Lower leg skin (tissue), 4 donors: ENCODE data around the gene ALOX5. TPM values are rescaled to one million over a fixed set of nuclear protein-coding genes. Genes with fewer than 3 reads are reported as not detected.

Experiments used
- DNase-seq, 2 donors: peaks; one replicate each; pipeline ENCODE4 v3.0.0-alpha.2; 2019; ENCODE audit warnings: low spot score in 2 of 2
- H3K4me3 ChIP-seq: fragments of 200-600 bp; sonication (generic); 2 replicates; pipeline ENCODE4 v1.5.1; 2017; ENCODE audit warnings: mild to moderate bottlenecking, low read depth; ENCODE audit not compliant: poor library complexity, severe bottlenecking
- POLR2A ChIP-seq, 2 donors: fragments of 450-650 bp; IDR thresholded peaks; one replicate each; pipeline ENCODE4 v1.6.1; 2016 to 2017; ENCODE audit warnings: antibody characterized with exemption in 2 of 2, mild to moderate bottlenecking in 1 of 2, moderate library complexity in 1 of 2
- WGBS, 2 donors: methylation state at CpG; one replicate each; pipeline ENCODE4 v1.1.5; 2018; 5-methylcytosine and 5-hydroxymethylcytosine counted together
- intact Hi-C: fragments of 100-400 bp; cut with DNase I; formaldehyde crosslinking; loops from one replicate; pipeline ENCODE4 v1.15.0; 2023; ENCODE audit warnings: low total_unique reads
- total RNA-seq, 4 donors: library from RNA; depleted of rRNA; stranded (reverse); fragments of >200 nt; gene quantifications; one replicate each; pipeline ENCODE4 v1.1.0, GENCODE V29; 2016
- TF ChIP-seq, protein P1 (sequence below), 3 donors: fragments of 450-650 bp; IDR thresholded peaks; one replicate each; pipeline ENCODE4 v1.5.1; 2016; ENCODE audit warnings: antibody characterized with exemption in 3 of 3, mild to moderate bottlenecking in 3 of 3, moderate library complexity in 2 of 3

ALOX5 gene
- total RNA-seq, 4 donors from 2014 or later = 7.4 to 16.0 (median 11.9) TPM

DNA sequence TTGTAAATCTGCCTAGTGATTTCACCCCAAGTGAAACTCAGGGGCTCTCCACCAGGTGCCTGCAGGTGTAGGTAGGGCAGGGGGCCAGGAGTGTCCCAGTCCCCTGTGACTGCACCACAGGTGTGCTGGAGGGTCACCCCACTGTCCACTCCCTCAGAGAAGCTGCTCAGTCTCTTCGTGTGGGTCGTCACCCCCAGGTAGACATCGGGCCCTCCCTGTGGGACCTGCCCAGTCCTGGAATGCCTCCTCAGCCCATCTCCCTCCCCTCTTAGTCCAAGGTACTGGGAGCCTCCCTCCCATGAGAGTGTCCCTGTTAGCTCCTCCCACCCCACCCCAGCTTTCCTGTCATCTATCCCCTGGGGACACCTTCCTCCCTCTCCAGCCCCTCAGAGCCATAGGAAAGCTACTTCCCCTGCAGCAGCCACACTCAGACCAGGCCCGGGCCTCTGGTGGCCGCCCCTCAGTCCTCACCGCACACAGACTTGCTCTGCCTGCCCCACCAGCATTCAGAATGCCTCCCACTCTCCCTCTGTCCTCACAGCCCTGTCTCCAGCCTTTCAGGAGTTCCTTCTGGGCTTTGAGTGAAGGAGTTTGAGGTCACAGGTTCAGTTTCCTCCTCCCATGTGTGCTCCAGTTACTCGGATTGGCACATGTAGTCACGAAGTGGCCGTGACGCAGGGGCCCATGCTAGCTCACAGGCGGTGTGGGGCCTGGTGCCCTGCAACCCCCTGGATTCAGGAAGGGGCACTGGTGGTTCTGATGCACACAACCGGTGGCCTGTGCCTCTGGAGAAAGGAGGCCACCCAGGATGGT is 5.1 kb downstream of the ALOX5 start:
- intact Hi-C loops = no loop called here
- H3K4me3 ChIP-seq = no peak overlapping the region
- TF ChIP-seq, protein P1, sequence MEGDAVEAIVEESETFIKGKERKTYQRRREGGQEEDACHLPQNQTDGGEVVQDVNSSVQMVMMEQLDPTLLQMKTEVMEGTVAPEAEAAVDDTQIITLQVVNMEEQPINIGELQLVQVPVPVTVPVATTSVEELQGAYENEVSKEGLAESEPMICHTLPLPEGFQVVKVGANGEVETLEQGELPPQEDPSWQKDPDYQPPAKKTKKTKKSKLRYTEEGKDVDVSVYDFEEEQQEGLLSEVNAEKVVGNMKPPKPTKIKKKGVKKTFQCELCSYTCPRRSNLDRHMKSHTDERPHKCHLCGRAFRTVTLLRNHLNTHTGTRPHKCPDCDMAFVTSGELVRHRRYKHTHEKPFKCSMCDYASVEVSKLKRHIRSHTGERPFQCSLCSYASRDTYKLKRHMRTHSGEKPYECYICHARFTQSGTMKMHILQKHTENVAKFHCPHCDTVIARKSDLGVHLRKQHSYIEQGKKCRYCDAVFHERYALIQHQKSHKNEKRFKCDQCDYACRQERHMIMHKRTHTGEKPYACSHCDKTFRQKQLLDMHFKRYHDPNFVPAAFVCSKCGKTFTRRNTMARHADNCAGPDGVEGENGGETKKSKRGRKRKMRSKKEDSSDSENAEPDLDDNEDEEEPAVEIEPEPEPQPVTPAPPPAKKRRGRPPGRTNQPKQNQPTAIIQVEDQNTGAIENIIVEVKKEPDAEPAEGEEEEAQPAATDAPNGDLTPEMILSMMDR (IDR thresholded peaks at IDR 0.05) = no peak
- no peak for TF ChIP-seq POLR2A (IDR thresholded peaks at IDR 0.05)
- DNase-seq = no peak
- 80 to 83% methylated on average over 12 of the region's 12 CpGs for WGBS, 2 donors

DNA sequence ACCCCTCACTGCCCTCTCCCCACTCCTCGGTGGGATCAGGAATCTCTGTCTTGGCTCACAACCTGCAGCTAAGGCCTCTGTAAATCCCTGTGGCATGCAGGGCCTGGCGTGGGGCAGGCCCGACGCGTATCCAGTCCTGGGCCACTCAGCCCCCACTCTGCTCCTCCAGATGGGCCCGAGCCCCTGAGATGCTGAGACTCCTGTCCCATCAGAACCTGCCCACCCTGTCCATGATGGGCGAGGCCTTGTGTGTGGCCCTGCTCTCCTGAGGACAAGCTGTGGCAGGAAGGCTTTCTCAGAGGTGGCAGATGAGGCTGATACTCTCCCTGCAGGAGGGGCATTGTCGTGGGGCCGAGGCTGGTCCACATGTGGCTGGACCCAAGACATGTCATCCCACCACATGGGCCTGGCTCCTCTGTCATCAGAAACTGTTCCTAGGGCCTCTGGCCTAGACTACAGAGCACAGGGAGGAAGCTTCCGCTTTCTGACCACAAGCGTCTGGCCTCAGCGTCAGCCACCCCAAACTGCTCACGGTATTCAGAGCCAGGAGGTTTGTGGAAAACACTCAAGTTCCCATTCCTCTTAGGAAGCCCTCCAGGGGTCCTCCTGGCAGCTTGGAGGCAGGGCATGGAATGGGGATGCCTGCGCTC is 6.0 kb downstream of the ALOX5 start:
- TF ChIP-seq POLR2A (IDR thresholded peaks at IDR 0.05) = no peak
- TF ChIP-seq, protein P1 (IDR thresholded peaks at IDR 0.05) = no peak
- H3K4me3 ChIP-seq = no peak overlapping the region
- intact Hi-C loops = no loop called here
- peak in 1 of 2 donors; percentile 46 for DNase-seq
- 85 to 90% methylated on average over 10 to 12 of the region's 14 CpGs for WGBS, 2 donors

DNA sequence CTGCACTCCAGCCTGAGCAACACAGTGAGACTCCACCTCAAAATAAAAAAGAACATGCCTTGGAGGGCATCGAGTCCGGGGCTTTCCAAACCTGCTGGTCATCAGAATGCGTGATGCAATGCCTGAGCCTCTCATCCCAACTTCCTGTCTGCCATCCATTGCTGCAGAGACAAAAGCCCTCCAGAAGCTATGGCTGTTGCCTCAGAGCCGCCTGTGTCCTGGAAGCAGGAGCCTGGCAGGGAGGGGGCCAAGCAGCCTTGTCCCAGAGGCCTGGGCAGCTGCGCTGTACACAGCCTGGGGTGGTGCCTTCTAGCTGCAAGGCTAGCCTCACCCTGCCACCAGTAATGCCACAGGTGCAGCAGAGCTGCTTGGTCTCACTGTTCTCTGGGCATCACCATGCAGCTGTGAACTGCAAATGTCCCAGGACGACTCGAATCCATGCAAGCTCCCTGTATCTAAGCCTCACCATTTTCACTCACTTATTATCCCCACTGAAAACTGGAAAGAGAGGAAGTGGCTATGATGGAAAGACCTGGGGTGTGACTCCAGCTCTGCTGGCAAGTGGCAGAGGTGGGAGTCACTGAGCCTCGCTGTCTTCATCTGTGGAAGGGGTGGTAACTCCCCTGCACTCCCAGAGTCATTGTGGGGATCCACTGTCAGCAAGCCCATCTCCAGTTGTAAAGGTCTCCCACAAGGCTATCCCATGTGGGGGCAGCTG is 7.0 kb downstream of the ALOX5 start:
- intact Hi-C loops = no loop called here
- H3K4me3 ChIP-seq = no peak overlapping the region
- TF ChIP-seq, protein P1 (IDR thresholded peaks at IDR 0.05) = no peak
- TF ChIP-seq POLR2A (IDR thresholded peaks at IDR 0.05) = no peak
- DNase-seq = no peak
- 76% methylated on average over 8 of the region's 8 CpGs for WGBS, 2 donors

DNA sequence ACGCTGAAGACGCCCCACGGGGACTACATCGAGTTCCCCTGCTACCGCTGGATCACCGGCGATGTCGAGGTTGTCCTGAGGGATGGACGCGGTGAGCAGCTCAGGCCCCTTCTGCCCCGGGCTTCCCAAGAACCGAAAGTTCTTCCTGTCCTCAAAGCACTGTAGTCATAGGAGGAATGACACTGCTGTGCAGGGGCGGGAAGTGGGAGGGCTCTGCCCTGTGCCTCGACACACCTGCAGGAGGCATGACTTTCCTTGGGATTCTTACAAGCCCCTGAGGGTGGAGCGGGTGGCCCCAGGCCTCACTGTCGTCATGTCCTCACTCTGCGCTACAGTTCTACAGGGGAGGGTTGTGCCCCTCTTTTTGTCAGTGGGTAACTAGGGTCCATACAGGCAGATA is 8.6 kb downstream of the ALOX5 start:
- DNase-seq = no peak
- 84 to 86% methylated on average over 17 of the region's 17 CpGs for WGBS, 2 donors
- no peak overlapping the region for H3K4me3 ChIP-seq
- intact Hi-C loops = no loop called here
- no peak for TF ChIP-seq POLR2A (IDR thresholded peaks at IDR 0.05)
- TF ChIP-seq, protein P1 (IDR thresholded peaks at IDR 0.05) = no peak

DNA sequence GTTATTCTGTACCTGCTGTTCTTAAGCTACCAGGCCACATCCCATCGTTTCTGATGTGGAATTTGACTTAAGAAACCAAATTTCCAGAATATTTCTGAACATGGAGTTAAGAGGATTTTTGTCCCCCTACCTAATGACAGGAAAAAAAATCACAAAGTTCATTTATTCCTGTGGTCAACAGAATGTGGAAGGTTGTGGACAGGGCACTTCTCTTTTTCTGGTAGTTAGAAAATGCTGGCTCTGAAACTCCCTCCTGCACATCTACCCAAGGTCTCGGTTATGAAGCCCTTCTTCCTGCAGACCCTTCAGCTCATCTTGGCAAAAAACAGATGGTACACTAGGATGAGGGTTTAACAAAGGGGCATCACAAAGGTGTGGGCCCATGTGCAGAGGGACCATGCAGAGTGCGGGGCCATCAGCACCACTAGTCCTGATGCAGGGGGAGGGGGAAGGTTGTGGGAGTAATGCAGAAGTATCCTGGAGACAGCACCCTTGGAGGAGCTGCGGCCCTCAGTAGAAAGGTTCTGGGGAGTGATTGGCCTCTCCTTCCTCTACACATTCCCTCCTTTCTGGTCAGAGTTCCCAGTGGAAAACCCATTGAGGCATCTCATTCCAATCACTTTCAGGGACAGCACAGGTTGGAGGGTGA is 9.8 kb downstream of the ALOX5 start:
- intact Hi-C loops = no loop called here
- TF ChIP-seq, protein P1 (IDR thresholded peaks at IDR 0.05) = no peak
- TF ChIP-seq POLR2A (IDR thresholded peaks at IDR 0.05) = no peak
- 84 to 86% methylated on average over 4 of the region's 4 CpGs for WGBS, 2 donors
- DNase-seq = no peak
- no peak overlapping the region for H3K4me3 ChIP-seq
